CD8-positive, alpha-beta memory T cell (primary cell): ENCODE results near the gene BCAR1. TPM values are rescaled to one million over a fixed set of nuclear protein-coding genes. Genes with fewer than 3 reads are reported as not detected.

Source experiments
- CTCF ChIA-PET: fragments of 350-600 bp; sonication (Branson Sonifier 250); formaldehyde crosslinking; loops from one replicate; lab custom pipeline; 2021; ENCODE audit warnings: antibody characterized with exemption; lab: Charles Lee
- POLR2A ChIA-PET: fragments of 350-600 bp; sonication (Branson Sonifier 250); formaldehyde crosslinking; loops from one replicate; lab custom pipeline; 2021; ENCODE audit warnings: antibody characterized with exemption; lab: Charles Lee
- DNase-seq, 5 donors: peaks; one replicate each; pipeline versions ENCODE4 v3.0.0 to v3.0.0-alpha.2; 2020 to 2022; ENCODE audit warnings: mixed read lengths in 1 of 5
- H3K27ac ChIP-seq: one replicate; pipeline ENCODE4 v1.7.0; 2013; ENCODE audit warnings: low read depth, mild to moderate bottlenecking, low read length, moderate library complexity
- H3K27me3 ChIP-seq: 2 replicates; pipeline ENCODE4 v1.7.0; 2013; ENCODE audit warnings: low read length, mild to moderate bottlenecking; ENCODE audit not compliant: insufficient read depth, poor library complexity, severe bottlenecking
- H3K36me3 ChIP-seq: 2 replicates; pipeline ENCODE4 v1.7.0; 2013; ENCODE audit warnings: mild to moderate bottlenecking, low read length, moderate library complexity; ENCODE audit not compliant: insufficient read depth
- H3K4me1 ChIP-seq: 2 replicates; pipeline ENCODE4 v1.7.0; 2013; ENCODE audit warnings: mild to moderate bottlenecking, low read length, moderate library complexity; ENCODE audit not compliant: insufficient read depth
- H3K4me3 ChIP-seq: 2 replicates; pipeline ENCODE4 v1.7.0; 2013; ENCODE audit warnings: mild to moderate bottlenecking, low read length
- H3K9me3 ChIP-seq: 2 replicates; pipeline ENCODE4 v1.7.0; 2013; ENCODE audit warnings: mild to moderate bottlenecking, low read length
- H3K27ac Mint-ChIP-seq, 8 donors: one replicate each; pipeline ENCODE4 v1.8.0; 2020 to 2021; ENCODE audit warnings: mixed read lengths in 8 of 8, mild to moderate bottlenecking in 6 of 8, inconsistent platforms in 3 of 8, moderate library complexity in 3 of 8
- H3K27me3 Mint-ChIP-seq, 2 donors: one replicate each; pipeline ENCODE4 v1.8.0; 2020 to 2021; ENCODE audit warnings: mixed read lengths in 2 of 2, mild to moderate bottlenecking in 1 of 2, moderate library complexity in 1 of 2
- H3K36me3 Mint-ChIP-seq, 3 donors: one replicate each; pipeline ENCODE4 v1.8.0; 2020 to 2021; ENCODE audit warnings: mixed read lengths in 3 of 3, inconsistent platforms in 1 of 3, mild to moderate bottlenecking in 1 of 3
- H3K4me1 Mint-ChIP-seq, 3 donors: one replicate each; pipeline ENCODE4 v1.8.0; 2020 to 2021; ENCODE audit warnings: mixed read lengths in 3 of 3, inconsistent platforms in 1 of 3, mild to moderate bottlenecking in 1 of 3
- H3K4me3 Mint-ChIP-seq, 7 donors: one replicate each; pipeline ENCODE4 v1.8.0; 2020 to 2021; ENCODE audit warnings: mixed read lengths in 7 of 7, mild to moderate bottlenecking in 6 of 7, moderate library complexity in 4 of 7, inconsistent platforms in 2 of 7
- H3K9me3 Mint-ChIP-seq, 5 donors: one replicate each; pipeline ENCODE4 v1.8.0; 2020 to 2022; ENCODE audit warnings: mixed read lengths in 5 of 5, mild to moderate bottlenecking in 3 of 5, moderate library complexity in 2 of 5, inconsistent platforms in 1 of 5
- polyA plus RNA-seq: library from polyadenylated mRNA; unstranded; fragments of 300-500 nt; fragmentation: Illumina TruSeq; gene quantifications from one replicate; pipeline ENCODE4 v1.2.3, GENCODE V29; 2021
- total RNA-seq, 2 experiments: library from RNA; stranded (reverse); gene quantifications; one replicate each; pipeline ENCODE4 v1.2.3, GENCODE V29; 2021

Gene BCAR1
- total and polyA plus RNA-seq, 3 experiments from 2014 or later = 0.88 to 0.95 TPM; not detected in 1

GRCh38 chr16:75238132-75238852 is 13.1 kb downstream of the BCAR1 start:
- Histone ChIP-seq H3K9me3 (no peaks in the 10 kb centered on the region), H3K27me3 (no peaks in the 10 kb centered on the region), H3K4me3 (no peak overlapping the region), H3K36me3 (no peaks in the 10 kb centered on the region), H3K4me1 (no peaks in the 10 kb centered on the region), H3K27ac (no peak overlapping the region)
- Mint-ChIP-seq H3K4me3 (no peak overlapping the region), H3K36me3 (no peaks in the 10 kb centered on the region), H3K9me3 (no peaks in the 10 kb centered on the region), H3K27me3 (peaks cover 0 to 7% of the 10 kb centered on the region in 2 donors), H3K4me1 (peaks cover 5 to 11% (median 6%) of the 10 kb centered on the region in 3 donors), H3K27ac (peak overlapping the region in 1 of 8 donors; percentile 14)
- ChIA-PET CTCF (no interaction called here), POLR2A (no interaction called here)
- no peak for DNase-seq

- peaks cover 4 to 11% (median 6%) of the 10 kb centered on the region in 3 donors for H3K4me1 Mint-ChIP-seq
- no peak for DNase-seq
- H3K9me3 ChIP-seq = no peaks in the 10 kb centered on the region
- ChIA-PET CTCF (interaction anchor here (1.3 kb wide), 1 partner anchor 10 kb away, joined by 3 read pairs; no protein-coding TSS in a partner anchor), POLR2A (no interaction called here)
- H3K36me3 Mint-ChIP-seq = no peaks in the 10 kb centered on the region
- H3K4me1 ChIP-seq = no peaks in the 10 kb centered on the region
- no peaks in the 10 kb centered on the region for H3K36me3 ChIP-seq
- H3K27ac ChIP-seq = no peak overlapping the region
- H3K27ac Mint-ChIP-seq = no peak overlapping the region
- H3K4me3 Mint-ChIP-seq = no peak overlapping the region
- H3K9me3 Mint-ChIP-seq = no peaks in the 10 kb centered on the region
- no peaks in the 10 kb centered on the region for H3K27me3 ChIP-seq
- no peak overlapping the region for H3K4me3 ChIP-seq
- peaks cover 0 to 6% of the 10 kb centered on the region in 2 donors for H3K27me3 Mint-ChIP-seq
Observed at GRCh38 chr16:75237398-75238131, 13.9 kb downstream of the BCAR1 start.

- Mint-ChIP-seq H3K9me3 (no peaks in the 10 kb centered on the region), H3K27ac (no peak overlapping the region), H3K4me1 (peaks cover 4 to 11% (median 6%) of the 10 kb centered on the region in 3 donors), H3K4me3 (no peak overlapping the region), H3K27me3 (peaks cover 0 to 4% of the 10 kb centered on the region in 2 donors), H3K36me3 (no peaks in the 10 kb centered on the region)
- ChIA-PET POLR2A (no interaction called here), CTCF (interaction anchor here (1.0 to 4.7 kb wide), 4 partner anchors 11 to 146 kb away, joined by 3 to 121 read pairs (median 3); no protein-coding TSS in a partner anchor)
- Histone ChIP-seq H3K9me3 (no peaks in the 10 kb centered on the region), H3K27me3 (no peaks in the 10 kb centered on the region), H3K4me1 (no peaks in the 10 kb centered on the region), H3K27ac (no peak overlapping the region), H3K4me3 (no peak overlapping the region), H3K36me3 (no peaks in the 10 kb centered on the region)
- no peak for DNase-seq
Observed at GRCh38 chr16:75236736-75237397, 14.6 kb downstream of the BCAR1 start.

GRCh38 chr16:75236232-75236631 is 15.2 kb downstream of the BCAR1 start:
- no peak overlapping the region for H3K27ac Mint-ChIP-seq
- ChIA-PET POLR2A (no interaction called here), CTCF (interaction anchor here (1.0 to 4.7 kb wide), 4 partner anchors 11 to 146 kb away, joined by 3 to 121 read pairs (median 3); no protein-coding TSS in a partner anchor)
- H3K4me1 Mint-ChIP-seq = peaks cover 4 to 11% (median 6%) of the 10 kb centered on the region in 3 donors
- Histone ChIP-seq H3K27ac (no peak overlapping the region), H3K27me3 (no peaks in the 10 kb centered on the region), H3K9me3 (no peaks in the 10 kb centered on the region), H3K4me3 (no peak overlapping the region), H3K36me3 (no peaks in the 10 kb centered on the region), H3K4me1 (no peaks in the 10 kb centered on the region)
- no peak overlapping the region for H3K4me3 Mint-ChIP-seq
- no peaks in the 10 kb centered on the region for H3K36me3 Mint-ChIP-seq
- DNase-seq = peak in 1 of 5 donors; percentile 26
- no peaks in the 10 kb centered on the region for H3K9me3 Mint-ChIP-seq
- H3K27me3 Mint-ChIP-seq = peaks cover 0 to 4% of the 10 kb centered on the region in 2 donors

GRCh38 chr16:75235721-75236193 is 15.7 kb downstream of the BCAR1 start:
- Histone ChIP-seq H3K4me1 (no peaks in the 10 kb centered on the region), H3K27me3 (no peaks in the 10 kb centered on the region), H3K27ac (no peak overlapping the region), H3K9me3 (no peaks in the 10 kb centered on the region), H3K4me3 (no peak overlapping the region), H3K36me3 (no peaks in the 10 kb centered on the region)
- POLR2A ChIA-PET = no interaction called here
- H3K27ac Mint-ChIP-seq = no peak overlapping the region
- H3K36me3 Mint-ChIP-seq = no peaks in the 10 kb centered on the region
- no peaks in the 10 kb centered on the region for H3K9me3 Mint-ChIP-seq
- no peak overlapping the region for H3K4me3 Mint-ChIP-seq
- peaks cover 0 to 4% of the 10 kb centered on the region in 2 donors for H3K27me3 Mint-ChIP-seq
- peaks cover 4 to 11% (median 6%) of the 10 kb centered on the region in 3 donors for H3K4me1 Mint-ChIP-seq
- DNase-seq = no peak
- CTCF ChIA-PET = interaction anchor here (1.0 to 4.7 kb wide), 5 partner anchors 37 to 163 kb away, joined by 3 to 121 read pairs (median 15); no protein-coding TSS in a partner anchor

GRCh38 chr16:75234856-75235696 is 16.3 kb downstream of the BCAR1 start:
- Histone ChIP-seq H3K9me3 (no peaks in the 10 kb centered on the region), H3K27ac (no peak overlapping the region), H3K27me3 (no peaks in the 10 kb centered on the region), H3K4me3 (no peak overlapping the region), H3K4me1 (no peaks in the 10 kb centered on the region), H3K36me3 (no peaks in the 10 kb centered on the region)
- H3K27ac Mint-ChIP-seq = no peak overlapping the region
- H3K36me3 Mint-ChIP-seq = no peaks in the 10 kb centered on the region
- H3K4me1 Mint-ChIP-seq = peaks cover 4 to 11% (median 6%) of the 10 kb centered on the region in 3 donors
- peaks cover 4 to 8% of the 10 kb centered on the region in 2 donors for H3K27me3 Mint-ChIP-seq
- POLR2A ChIA-PET = no interaction called here
- no peaks in the 10 kb centered on the region for H3K9me3 Mint-ChIP-seq
- no peak for DNase-seq
- CTCF ChIA-PET = interaction anchor here (0.7 to 4.7 kb wide), 12 partner anchors 12 to 528 kb away, joined by 3 to 121 read pairs (median 6); partner anchors contain the start of gene CTRB2
- no peak overlapping the region for H3K4me3 Mint-ChIP-seq

- H3K27me3 Mint-ChIP-seq = peaks cover 4 to 7% of the 10 kb centered on the region in 2 donors
- POLR2A ChIA-PET = interaction anchor here (1.1 kb wide), 1 partner anchor 152 kb away, joined by 7 read pairs; no protein-coding TSS in a partner anchor
- H3K27me3 ChIP-seq = no peaks in the 10 kb centered on the region
Observed at GRCh38 chr16:75233611-75233938, 17.8 kb downstream of the BCAR1 start.

More at GRCh38 chr16:75233611-75233938, 17.8 kb downstream of the BCAR1 start:
- Histone ChIP-seq H3K4me1 (no peaks in the 10 kb centered on the region), H3K36me3 (no peaks in the 10 kb centered on the region), H3K27ac (no peak overlapping the region), H3K4me3 (no peak overlapping the region), H3K9me3 (no peaks in the 10 kb centered on the region)
- Mint-ChIP-seq H3K4me3 (no peak overlapping the region), H3K27ac (no peak overlapping the region), H3K4me1 (peaks cover 4 to 11% (median 6%) of the 10 kb centered on the region in 3 donors), H3K9me3 (no peaks in the 10 kb centered on the region), H3K36me3 (no peaks in the 10 kb centered on the region)
- no peak for DNase-seq
- CTCF ChIA-PET = interaction anchor here (0.6 to 4.7 kb wide), 36 partner anchors 9 to 963 kb away, joined by 3 to 121 read pairs (median 4); partner anchors contain the start of genes CFDP1 and CTRB2
